WTC11 (cell line): ENCODE data around the gene ACSS2. TPM values are rescaled to one million over a fixed set of nuclear protein-coding genes. Genes with fewer than 3 reads are reported as not detected.

Experiments used
- ATAC-seq: fragments of 200-7000 bp; cut with Tn5 transposase; 2 replicates; pipeline ENCODE4 v1.10.0; 2021; ENCODE audit warnings: mild to moderate bottlenecking, moderate library complexity
- CTCF ChIA-PET: fragments of 300-600 bp; sonication (Branson Sonifier 250); formaldehyde crosslinking; loops from one replicate; lab custom pipeline; 2021; ENCODE audit warnings: antibody characterized with exemption; lab: Charles Lee
- POLR2A ChIA-PET: fragments of 350-600 bp; sonication (Branson Sonifier 250); formaldehyde crosslinking; loops from one replicate; lab custom pipeline; 2021; ENCODE audit warnings: antibody characterized with exemption; lab: Charles Lee
- DNase-seq: peaks from one replicate; pipeline ENCODE4 v3.0.0; 2021; ENCODE audit warnings: low spot score
- H3K27ac Mint-ChIP-seq: 2 replicates; pipeline ENCODE4 v1.8.0; 2021; ENCODE audit warnings: mixed read lengths
- H3K27me3 Mint-ChIP-seq: 2 replicates; pipeline ENCODE4 v1.8.0; 2021; ENCODE audit warnings: low read depth, mild to moderate bottlenecking, moderate library complexity, mixed read lengths
- H3K36me3 Mint-ChIP-seq: 2 replicates; pipeline ENCODE4 v1.8.0; 2021; ENCODE audit warnings: mixed read lengths
- H3K4me1 Mint-ChIP-seq: 2 replicates; pipeline ENCODE4 v1.8.0; 2022; ENCODE audit warnings: mixed read lengths
- H3K4me3 Mint-ChIP-seq: 2 replicates; pipeline ENCODE4 v1.8.0; 2021; ENCODE audit warnings: mild to moderate bottlenecking, moderate library complexity, mixed read lengths
- H3K9me3 Mint-ChIP-seq: 2 replicates; pipeline ENCODE4 v1.8.0; 2021; ENCODE audit warnings: mixed read lengths
- ELF4 ChIP-seq: sonication (generic); formaldehyde crosslinking; IDR thresholded peaks from 2 replicates; pipeline ENCODE4 v1.8.1; 2022; ENCODE audit warnings: low read depth, mild to moderate bottlenecking, moderate library complexity, missing genetic modification reagents
- FOXJ3 ChIP-seq: sonication (generic); formaldehyde crosslinking; IDR thresholded peaks from 2 replicates; pipeline ENCODE4 v1.9.0; 2021; ENCODE audit warnings: missing genetic modification reagents, mild to moderate bottlenecking, borderline replicate concordance
- HMGA2 ChIP-seq: fragments of 250-450 bp; sonication (Bioruptor Pico); IDR thresholded peaks from 2 replicates; pipeline ENCODE4 v1.4.0; 2021; ENCODE audit warnings: mild to moderate bottlenecking, moderate library complexity
- IRF2 ChIP-seq: sonication (generic); formaldehyde crosslinking; IDR thresholded peaks from 2 replicates; pipeline ENCODE4 v1.8.0; 2022; ENCODE audit warnings: low read depth, missing genetic modification reagents, borderline replicate concordance
- JUN ChIP-seq: sonication (generic); formaldehyde crosslinking; IDR thresholded peaks from 2 replicates; pipeline ENCODE4 v1.8.0; 2023; ENCODE audit warnings: mild to moderate bottlenecking, missing genetic modification reagents
- MYBL2 ChIP-seq: sonication (generic); formaldehyde crosslinking; IDR thresholded peaks from 2 replicates; pipeline ENCODE4 v1.8.1; 2023; ENCODE audit warnings: mild to moderate bottlenecking, moderate library complexity, missing genetic modification reagents
- NFATC4 ChIP-seq: fragments of 250-450 bp; sonication (Bioruptor Pico); IDR thresholded peaks from 2 replicates; pipeline ENCODE4 v1.9.0; 2021; ENCODE audit warnings: mild to moderate bottlenecking
- NFE2L1 ChIP-seq: sonication (generic); formaldehyde crosslinking; IDR thresholded peaks from 2 replicates; pipeline ENCODE4 v1.8.1; 2023; ENCODE audit warnings: missing genetic modification reagents
- NR1H2 ChIP-seq: sonication (generic); formaldehyde crosslinking; IDR thresholded peaks from 2 replicates; pipeline ENCODE4 v1.9.0; 2021; ENCODE audit warnings: mild to moderate bottlenecking, moderate library complexity, missing genetic modification reagents
- PRRX2 ChIP-seq: fragments of 250-450 bp; sonication (Bioruptor Pico); IDR thresholded peaks from 2 replicates; pipeline ENCODE4 v1.8.0; 2021; ENCODE audit warnings: mild to moderate bottlenecking
- RORB ChIP-seq: fragments of 250-450 bp; sonication (Bioruptor Pico); IDR thresholded peaks from 2 replicates; pipeline ENCODE4 v1.9.0; 2021; ENCODE audit warnings: mild to moderate bottlenecking
- SMAD3 ChIP-seq: sonication (generic); formaldehyde crosslinking; IDR thresholded peaks from 2 replicates; pipeline ENCODE4 v1.8.0; 2022; ENCODE audit warnings: missing genetic modification reagents, mild to moderate bottlenecking, borderline replicate concordance
- SMAD4 ChIP-seq: sonication (generic); formaldehyde crosslinking; IDR thresholded peaks from 2 replicates; pipeline ENCODE4 v1.8.0; 2022; ENCODE audit warnings: mild to moderate bottlenecking, missing genetic modification reagents
- SOX15 ChIP-seq: fragments of 250-450 bp; sonication (Bioruptor Pico); IDR thresholded peaks from 2 replicates; pipeline ENCODE4 v1.9.0; 2021; ENCODE audit warnings: mild to moderate bottlenecking
- TCF7 ChIP-seq: sonication (generic); formaldehyde crosslinking; IDR thresholded peaks from 2 replicates; pipeline ENCODE4 v1.8.0; 2022; ENCODE audit warnings: mild to moderate bottlenecking, low read depth, missing genetic modification reagents, moderate library complexity
- TEAD4 ChIP-seq: sonication (generic); formaldehyde crosslinking; IDR thresholded peaks from 2 replicates; pipeline ENCODE4 v1.8.0; 2022; ENCODE audit warnings: mild to moderate bottlenecking, missing genetic modification reagents
- ZNF138 ChIP-seq: sonication (generic); formaldehyde crosslinking; conservative IDR thresholded peaks from 2 replicates; pipeline ENCODE4 v1.8.1; 2022; ENCODE audit warnings: mild to moderate bottlenecking, moderate library complexity, missing genetic modification reagents
- total RNA-seq: library from RNA; stranded (reverse); gene quantifications from 3 replicates; pipeline ENCODE4 v1.2.3, GENCODE V29; 2021
- TF ChIP-seq, protein P1 (sequence below): fragments of 250-450 bp; sonication (Bioruptor Pico); IDR thresholded peaks from 2 replicates; pipeline ENCODE4 v1.9.0; 2021; ENCODE audit warnings: mild to moderate bottlenecking
- TF ChIP-seq, protein P2 (sequence below): sonication (generic); formaldehyde crosslinking; IDR thresholded peaks from 2 replicates; pipeline ENCODE4 v1.8.1; 2022; ENCODE audit warnings: low read depth, missing genetic modification reagents, borderline replicate concordance
- TF ChIP-seq, protein P3 (sequence below): sonication (generic); formaldehyde crosslinking; IDR thresholded peaks from 2 replicates; pipeline ENCODE4 v1.8.0; 2023; ENCODE audit warnings: missing genetic modification reagents
- TF ChIP-seq, protein P4 (sequence below): sonication (generic); formaldehyde crosslinking; IDR thresholded peaks from 2 replicates; pipeline ENCODE4 v1.8.0; 2022; ENCODE audit warnings: mild to moderate bottlenecking, missing genetic modification reagents
- TF ChIP-seq, protein P5 (sequence below): sonication (generic); formaldehyde crosslinking; IDR thresholded peaks from 2 replicates; pipeline ENCODE4 v1.8.0; 2022; ENCODE audit warnings: mild to moderate bottlenecking, missing genetic modification reagents
- TF ChIP-seq, protein P6 (sequence below): fragments of 250-450 bp; sonication (Bioruptor Pico); IDR thresholded peaks from 2 replicates; pipeline ENCODE4 v2.1.2; 2022; ENCODE audit warnings: mild to moderate bottlenecking, moderate library complexity
- TF ChIP-seq, protein P7 (sequence below): sonication (generic); formaldehyde crosslinking; conservative IDR thresholded peaks from 2 replicates; pipeline ENCODE4 v1.8.1; 2022; ENCODE audit warnings: mild to moderate bottlenecking, missing genetic modification reagents
- TF ChIP-seq, protein P8 (sequence below): sonication (generic); formaldehyde crosslinking; conservative IDR thresholded peaks from 2 replicates; pipeline ENCODE4 v1.8.1; 2023; ENCODE audit warnings: mild to moderate bottlenecking, low read depth, missing genetic modification reagents, moderate library complexity

Gene ACSS2
- total RNA-seq, 1 experiment from 2014 or later: 28.9 TPM

DNA sequence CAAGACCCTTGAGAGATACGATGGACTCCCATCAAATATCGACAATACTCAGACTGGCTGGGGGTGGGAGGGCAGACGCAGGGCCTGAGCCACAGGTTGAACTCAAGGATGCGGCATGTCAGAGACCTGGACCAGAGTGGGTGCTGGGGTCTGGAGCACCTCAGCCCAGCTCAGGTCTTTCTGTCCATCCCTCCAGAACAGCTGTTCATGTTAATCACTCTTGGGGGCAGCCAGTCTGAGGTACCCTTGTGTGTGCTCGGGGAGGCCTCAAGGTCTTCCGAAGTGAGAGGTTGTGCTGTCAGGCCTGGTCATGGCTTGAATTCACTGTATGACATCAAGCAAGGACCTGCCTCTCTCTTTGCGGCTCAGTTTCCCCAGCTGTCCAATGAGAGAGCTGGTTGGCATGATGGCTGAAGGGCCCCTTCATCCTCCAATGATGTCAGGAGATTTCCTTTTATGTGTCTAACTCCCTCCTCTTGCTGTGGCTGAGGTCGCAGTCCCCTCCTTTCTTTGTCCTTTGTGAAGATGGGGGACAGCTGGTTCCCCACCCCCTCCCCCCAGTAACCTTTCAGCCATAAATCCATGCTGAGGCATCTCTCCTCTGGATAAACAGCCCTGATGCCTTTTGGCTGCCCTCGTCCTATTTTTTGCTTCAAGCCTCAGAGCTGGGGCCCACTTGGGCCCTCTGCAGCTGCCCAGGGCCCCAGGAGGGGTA lies 94.6 kb downstream of the ACSS2 start:
- Mint-ChIP-seq H3K27me3 (no peaks in the 10 kb centered on the region), H3K4me3 (no peak overlapping the region), H3K9me3 (no peaks in the 10 kb centered on the region), H3K4me1 (peaks cover 9% of the 10 kb centered on the region), H3K27ac (no peak overlapping the region), H3K36me3 (no peaks in the 10 kb centered on the region)
- ChIA-PET POLR2A (no interaction called here), CTCF (interaction anchor here (1.0 kb wide), 2 partner anchors 10 to 15 kb away, joined by 3 read pairs; partner anchors contain the start of genes GSS and MYH7B)
- TF ChIP-seq, protein P1, sequence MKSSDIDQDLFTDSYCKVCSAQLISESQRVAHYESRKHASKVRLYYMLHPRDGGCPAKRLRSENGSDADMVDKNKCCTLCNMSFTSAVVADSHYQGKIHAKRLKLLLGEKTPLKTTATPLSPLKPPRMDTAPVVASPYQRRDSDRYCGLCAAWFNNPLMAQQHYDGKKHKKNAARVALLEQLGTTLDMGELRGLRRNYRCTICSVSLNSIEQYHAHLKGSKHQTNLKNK (CRISPR knock-in tag): no peak
- TF ChIP-seq, protein P2, sequence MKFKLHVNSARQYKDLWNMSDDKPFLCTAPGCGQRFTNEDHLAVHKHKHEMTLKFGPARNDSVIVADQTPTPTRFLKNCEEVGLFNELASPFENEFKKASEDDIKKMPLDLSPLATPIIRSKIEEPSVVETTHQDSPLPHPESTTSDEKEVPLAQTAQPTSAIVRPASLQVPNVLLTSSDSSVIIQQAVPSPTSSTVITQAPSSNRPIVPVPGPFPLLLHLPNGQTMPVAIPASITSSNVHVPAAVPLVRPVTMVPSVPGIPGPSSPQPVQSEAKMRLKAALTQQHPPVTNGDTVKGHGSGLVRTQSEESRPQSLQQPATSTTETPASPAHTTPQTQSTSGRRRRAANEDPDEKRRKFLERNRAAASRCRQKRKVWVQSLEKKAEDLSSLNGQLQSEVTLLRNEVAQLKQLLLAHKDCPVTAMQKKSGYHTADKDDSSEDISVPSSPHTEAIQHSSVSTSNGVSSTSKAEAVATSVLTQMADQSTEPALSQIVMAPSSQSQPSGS (CRISPR knock-in tag): no peak
- TF ChIP-seq, protein P3, sequence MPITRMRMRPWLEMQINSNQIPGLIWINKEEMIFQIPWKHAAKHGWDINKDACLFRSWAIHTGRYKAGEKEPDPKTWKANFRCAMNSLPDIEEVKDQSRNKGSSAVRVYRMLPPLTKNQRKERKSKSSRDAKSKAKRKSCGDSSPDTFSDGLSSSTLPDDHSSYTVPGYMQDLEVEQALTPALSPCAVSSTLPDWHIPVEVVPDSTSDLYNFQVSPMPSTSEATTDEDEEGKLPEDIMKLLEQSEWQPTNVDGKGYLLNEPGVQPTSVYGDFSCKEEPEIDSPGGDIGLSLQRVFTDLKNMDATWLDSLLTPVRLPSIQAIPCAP (CRISPR knock-in tag): no peak
- TF ChIP-seq MYBL2 (CRISPR knock-in tag) (no peak), SMAD3 (no peak), FOXJ3 (no peak), SMAD4 (CRISPR knock-in tag) (no peak), NR1H2 (CRISPR knock-in tag) (no peak), ZNF138 (no peak), NFATC4 (CRISPR knock-in tag) (no peak), IRF2 (CRISPR knock-in tag) (no peak), PRRX2 (CRISPR knock-in tag) (no peak), ELF4 (CRISPR knock-in tag) (no peak), JUN (no peak), TCF7 (CRISPR knock-in tag) (no peak)
- TF ChIP-seq, protein P4, sequence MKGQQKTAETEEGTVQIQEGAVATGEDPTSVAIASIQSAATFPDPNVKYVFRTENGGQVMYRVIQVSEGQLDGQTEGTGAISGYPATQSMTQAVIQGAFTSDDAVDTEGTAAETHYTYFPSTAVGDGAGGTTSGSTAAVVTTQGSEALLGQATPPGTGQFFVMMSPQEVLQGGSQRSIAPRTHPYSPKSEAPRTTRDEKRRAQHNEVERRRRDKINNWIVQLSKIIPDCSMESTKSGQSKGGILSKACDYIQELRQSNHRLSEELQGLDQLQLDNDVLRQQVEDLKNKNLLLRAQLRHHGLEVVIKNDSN: no peak
- TF ChIP-seq, protein P5, sequence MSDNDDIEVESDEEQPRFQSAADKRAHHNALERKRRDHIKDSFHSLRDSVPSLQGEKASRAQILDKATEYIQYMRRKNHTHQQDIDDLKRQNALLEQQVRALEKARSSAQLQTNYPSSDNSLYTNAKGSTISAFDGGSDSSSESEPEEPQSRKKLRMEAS: no peak
- TF ChIP-seq, protein P6, sequence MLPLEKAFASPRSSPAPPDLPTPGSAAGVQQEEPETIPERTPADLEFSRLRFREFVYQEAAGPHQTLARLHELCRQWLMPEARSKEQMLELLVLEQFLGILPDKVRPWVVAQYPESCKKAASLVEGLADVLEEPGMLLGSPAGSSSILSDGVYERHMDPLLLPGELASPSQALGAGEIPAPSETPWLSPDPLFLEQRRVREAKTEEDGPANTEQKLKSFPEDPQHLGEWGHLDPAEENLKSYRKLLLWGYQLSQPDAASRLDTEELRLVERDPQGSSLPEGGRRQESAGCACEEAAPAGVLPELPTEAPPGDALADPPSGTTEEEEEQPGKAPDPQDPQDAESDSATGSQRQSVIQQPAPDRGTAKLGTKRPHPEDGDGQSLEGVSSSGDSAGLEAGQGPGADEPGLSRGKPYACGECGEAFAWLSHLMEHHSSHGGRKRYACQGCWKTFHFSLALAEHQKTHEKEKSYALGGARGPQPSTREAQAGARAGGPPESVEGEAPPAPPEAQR (CRISPR knock-in tag): no peak
- no peak for DNase-seq
- ATAC-seq: no peak

DNA sequence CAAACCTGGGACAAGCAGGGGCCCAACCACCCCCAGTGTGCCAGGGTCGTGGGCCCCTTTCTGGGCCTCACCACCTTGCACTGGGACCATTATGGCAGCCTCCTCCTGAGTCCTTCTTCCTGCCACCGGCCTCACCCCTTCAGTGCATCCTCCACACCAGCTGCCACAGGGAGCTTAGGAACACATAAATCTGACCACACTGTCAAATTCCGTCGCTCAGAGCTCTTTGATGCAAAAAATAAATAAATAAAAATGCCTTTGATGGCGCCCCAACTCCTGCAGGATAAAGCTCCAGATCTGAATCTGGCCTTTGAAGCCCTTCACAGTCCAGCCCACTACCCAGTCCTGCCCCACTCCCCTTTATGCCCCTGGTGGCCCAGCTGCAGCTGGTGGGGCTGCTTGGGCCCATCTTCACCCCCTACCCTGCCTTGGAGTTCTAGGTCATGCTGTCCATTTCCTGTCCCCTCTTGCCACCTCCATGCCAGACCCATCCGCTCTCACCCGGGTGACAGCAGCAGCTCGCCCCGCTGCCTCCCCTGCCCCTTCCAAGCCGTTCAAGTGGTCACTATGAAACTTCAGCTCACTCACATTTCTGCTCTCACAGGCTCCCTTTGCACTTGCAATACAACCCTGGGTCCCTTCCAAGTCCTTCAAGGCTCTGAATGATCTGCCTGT lies 95.3 kb downstream of the ACSS2 start:
- no peak for ATAC-seq
- H3K27ac Mint-ChIP-seq: no peak overlapping the region
- peaks cover 13% of the 10 kb centered on the region for H3K4me1 Mint-ChIP-seq
- ChIA-PET CTCF (interaction anchor here (0.5 to 1.2 kb wide), 4 partner anchors 9 to 124 kb away, joined by 3 read pairs; no protein-coding TSS in a partner anchor), POLR2A (no interaction called here)
- H3K36me3 Mint-ChIP-seq: no peaks in the 10 kb centered on the region
- no peak overlapping the region for H3K4me3 Mint-ChIP-seq
- H3K27me3 Mint-ChIP-seq: no peaks in the 10 kb centered on the region
- DNase-seq: no peak
- H3K9me3 Mint-ChIP-seq: no peaks in the 10 kb centered on the region
- TF ChIP-seq RORB (CRISPR knock-in tag) (no peak), TEAD4 (no peak), NFE2L1 (CRISPR knock-in tag) (no peak), HMGA2 (no peak), NR1H2 (CRISPR knock-in tag) (no peak), SOX15 (CRISPR knock-in tag) (no peak)
- TF ChIP-seq, protein P7, sequence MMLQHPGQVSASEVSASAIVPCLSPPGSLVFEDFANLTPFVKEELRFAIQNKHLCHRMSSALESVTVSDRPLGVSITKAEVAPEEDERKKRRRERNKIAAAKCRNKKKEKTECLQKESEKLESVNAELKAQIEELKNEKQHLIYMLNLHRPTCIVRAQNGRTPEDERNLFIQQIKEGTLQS (CRISPR knock-in tag): no peak
- TF ChIP-seq, protein P2 (CRISPR knock-in tag): no peak
- TF ChIP-seq, protein P8, sequence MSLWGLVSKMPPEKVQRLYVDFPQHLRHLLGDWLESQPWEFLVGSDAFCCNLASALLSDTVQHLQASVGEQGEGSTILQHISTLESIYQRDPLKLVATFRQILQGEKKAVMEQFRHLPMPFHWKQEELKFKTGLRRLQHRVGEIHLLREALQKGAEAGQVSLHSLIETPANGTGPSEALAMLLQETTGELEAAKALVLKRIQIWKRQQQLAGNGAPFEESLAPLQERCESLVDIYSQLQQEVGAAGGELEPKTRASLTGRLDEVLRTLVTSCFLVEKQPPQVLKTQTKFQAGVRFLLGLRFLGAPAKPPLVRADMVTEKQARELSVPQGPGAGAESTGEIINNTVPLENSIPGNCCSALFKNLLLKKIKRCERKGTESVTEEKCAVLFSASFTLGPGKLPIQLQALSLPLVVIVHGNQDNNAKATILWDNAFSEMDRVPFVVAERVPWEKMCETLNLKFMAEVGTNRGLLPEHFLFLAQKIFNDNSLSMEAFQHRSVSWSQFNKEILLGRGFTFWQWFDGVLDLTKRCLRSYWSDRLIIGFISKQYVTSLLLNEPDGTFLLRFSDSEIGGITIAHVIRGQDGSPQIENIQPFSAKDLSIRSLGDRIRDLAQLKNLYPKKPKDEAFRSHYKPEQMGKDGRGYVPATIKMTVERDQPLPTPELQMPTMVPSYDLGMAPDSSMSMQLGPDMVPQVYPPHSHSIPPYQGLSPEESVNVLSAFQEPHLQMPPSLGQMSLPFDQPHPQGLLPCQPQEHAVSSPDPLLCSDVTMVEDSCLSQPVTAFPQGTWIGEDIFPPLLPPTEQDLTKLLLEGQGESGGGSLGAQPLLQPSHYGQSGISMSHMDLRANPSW: no peak
